ENCODE data around the gene METTL27. TPM values are rescaled to one million over a fixed set of nuclear protein-coding genes. Genes with fewer than 3 reads are reported as not detected.

The METTL27 gene
- total and polyA plus RNA-seq, 9 of the 15 experiments (the other 6 are each of a cell fraction or from before 2014, with no cell fraction given), result 0.08 to 0.82 (median 0.33) TPM; not detected in 4

DNA sequence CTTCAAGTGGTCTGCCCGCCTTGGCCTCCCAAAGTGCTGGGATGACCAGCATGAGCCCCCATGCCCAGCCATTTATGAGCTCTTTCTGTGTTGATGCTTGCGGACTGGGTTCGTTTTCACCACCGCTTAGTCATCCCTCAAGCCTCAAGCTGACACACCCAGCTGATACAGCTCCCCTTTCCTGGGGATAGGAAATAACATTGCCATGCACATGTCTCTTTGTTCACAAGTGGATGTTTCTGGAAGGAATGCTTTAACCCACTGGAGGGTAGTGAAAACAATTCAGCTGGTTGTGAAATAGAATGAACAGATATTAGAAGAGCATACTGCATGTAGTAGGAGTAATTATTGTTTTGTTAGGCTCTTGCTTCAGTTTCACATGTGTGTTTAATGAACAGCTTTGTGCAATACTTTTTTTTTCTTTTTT, 8.5 kb upstream of the METTL27 start (continued):
- TF ChIP-seq, protein P1, sequence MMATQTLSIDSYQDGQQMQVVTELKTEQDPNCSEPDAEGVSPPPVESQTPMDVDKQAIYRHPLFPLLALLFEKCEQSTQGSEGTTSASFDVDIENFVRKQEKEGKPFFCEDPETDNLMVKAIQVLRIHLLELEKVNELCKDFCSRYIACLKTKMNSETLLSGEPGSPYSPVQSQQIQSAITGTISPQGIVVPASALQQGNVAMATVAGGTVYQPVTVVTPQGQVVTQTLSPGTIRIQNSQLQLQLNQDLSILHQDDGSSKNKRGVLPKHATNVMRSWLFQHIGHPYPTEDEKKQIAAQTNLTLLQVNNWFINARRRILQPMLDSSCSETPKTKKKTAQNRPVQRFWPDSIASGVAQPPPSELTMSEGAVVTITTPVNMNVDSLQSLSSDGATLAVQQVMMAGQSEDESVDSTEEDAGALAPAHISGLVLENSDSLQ (IDR thresholded peaks at IDR 0.05), result peak; percentile 76
- TF ChIP-seq SMC3 (conservative IDR thresholded peaks at IDR 0.05; ENCODE audit: insufficient read depth, low read depth, low read length), result 0 out of 2 replicates have a peak, but pooled peaks have one; percentile 12
- TF ChIP-seq SP1 (CRISPR knock-in tag; IDR thresholded peaks at IDR 0.05), result no peak
- TF ChIP-seq GTF2F1 (IDR thresholded peaks at IDR 0.05; ENCODE audit: low read depth, low read length), result no peak
- 0 out of 4 replicates have a peak, but pooled peaks of 1 of the 2 experiments have one; percentile 40 for TF ChIP-seq SIN3A (IDR thresholded peaks at IDR 0.05; ENCODE audit: borderline replicate concordance in 2 of 2, control insufficient read depth in 1 of 2, low read depth in 2 of 2, low read length in 2 of 2)
- TF ChIP-seq MAZ (CRISPR knock-in tag; conservative IDR thresholded peaks at IDR 0.05 in 1 of 2, IDR thresholded peaks at IDR 0.05 in 1 of 2), result peak in 1 of 2 experiments; percentile 34; a peak in 1 of 4 replicates
- peak; percentile 17; the same call in 1 of the 2 replicates for TF ChIP-seq TEAD4 (IDR thresholded peaks at IDR 0.05; ENCODE audit: low read length)
- no peak for TF ChIP-seq TEAD4 (CRISPR knock-in tag; IDR thresholded peaks at IDR 0.05; ENCODE audit: borderline replicate concordance)
- TF ChIP-seq, protein P2, sequence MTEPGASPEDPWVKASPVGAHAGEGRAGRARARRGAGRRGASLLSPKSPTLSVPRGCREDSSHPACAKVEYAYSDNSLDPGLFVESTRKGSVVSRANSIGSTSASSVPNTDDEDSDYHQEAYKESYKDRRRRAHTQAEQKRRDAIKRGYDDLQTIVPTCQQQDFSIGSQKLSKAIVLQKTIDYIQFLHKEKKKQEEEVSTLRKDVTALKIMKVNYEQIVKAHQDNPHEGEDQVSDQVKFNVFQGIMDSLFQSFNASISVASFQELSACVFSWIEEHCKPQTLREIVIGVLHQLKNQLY (CRISPR knock-in tag; conservative IDR thresholded peaks at IDR 0.05), result no peak
- no peak for TF ChIP-seq DIDO1 (tag; IDR thresholded peaks at IDR 0.05; ENCODE audit: low read depth)
- TF ChIP-seq TAL1 (IDR thresholded peaks at IDR 0.05), result peak; percentile 13; the same call in 1 of the 2 replicates
- TF ChIP-seq NRF1 (conservative IDR thresholded peaks at IDR 0.05 in 1 of 2, IDR thresholded peaks at IDR 0.05 in 1 of 2), result peak; percentile 39 to 52; a peak in 2 of 4 replicates
- no peak for TF ChIP-seq ZNF212 (CRISPR knock-in tag; IDR thresholded peaks at IDR 0.05)
- TF ChIP-seq, protein P3, sequence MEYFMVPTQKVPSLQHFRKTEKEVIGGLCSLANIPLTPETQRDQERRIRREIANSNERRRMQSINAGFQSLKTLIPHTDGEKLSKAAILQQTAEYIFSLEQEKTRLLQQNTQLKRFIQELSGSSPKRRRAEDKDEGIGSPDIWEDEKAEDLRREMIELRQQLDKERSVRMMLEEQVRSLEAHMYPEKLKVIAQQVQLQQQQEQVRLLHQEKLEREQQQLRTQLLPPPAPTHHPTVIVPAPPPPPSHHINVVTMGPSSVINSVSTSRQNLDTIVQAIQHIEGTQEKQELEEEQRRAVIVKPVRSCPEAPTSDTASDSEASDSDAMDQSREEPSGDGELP (CRISPR knock-in tag; IDR thresholded peaks at IDR 0.05; ENCODE audit: borderline replicate concordance), result peak; percentile 87
- no peak for TF ChIP-seq ZNF561 (CRISPR knock-in tag; conservative IDR thresholded peaks at IDR 0.05)
- 0 out of 2 replicates have a peak, but pooled peaks have one; percentile 54 for TF ChIP-seq MXI1 (IDR thresholded peaks at IDR 0.05; ENCODE audit: low read depth, low read length)
- TF ChIP-seq ZNF165 (CRISPR knock-in tag; IDR thresholded peaks at IDR 0.05; ENCODE audit: borderline replicate concordance), result no peak
- TF ChIP-seq SAFB2 (IDR thresholded peaks at IDR 0.05; ENCODE audit: borderline replicate concordance, low read depth, low read length, severe bottlenecking), result no peak
- TF ChIP-seq ZNF253 (CRISPR knock-in tag; conservative IDR thresholded peaks at IDR 0.05), result no peak
- TF ChIP-seq POU5F1 (IDR thresholded peaks at IDR 0.05; ENCODE audit: borderline replicate concordance, low read depth, low read length, partially characterized antibody), result no peak
- TF ChIP-seq, protein P4, sequence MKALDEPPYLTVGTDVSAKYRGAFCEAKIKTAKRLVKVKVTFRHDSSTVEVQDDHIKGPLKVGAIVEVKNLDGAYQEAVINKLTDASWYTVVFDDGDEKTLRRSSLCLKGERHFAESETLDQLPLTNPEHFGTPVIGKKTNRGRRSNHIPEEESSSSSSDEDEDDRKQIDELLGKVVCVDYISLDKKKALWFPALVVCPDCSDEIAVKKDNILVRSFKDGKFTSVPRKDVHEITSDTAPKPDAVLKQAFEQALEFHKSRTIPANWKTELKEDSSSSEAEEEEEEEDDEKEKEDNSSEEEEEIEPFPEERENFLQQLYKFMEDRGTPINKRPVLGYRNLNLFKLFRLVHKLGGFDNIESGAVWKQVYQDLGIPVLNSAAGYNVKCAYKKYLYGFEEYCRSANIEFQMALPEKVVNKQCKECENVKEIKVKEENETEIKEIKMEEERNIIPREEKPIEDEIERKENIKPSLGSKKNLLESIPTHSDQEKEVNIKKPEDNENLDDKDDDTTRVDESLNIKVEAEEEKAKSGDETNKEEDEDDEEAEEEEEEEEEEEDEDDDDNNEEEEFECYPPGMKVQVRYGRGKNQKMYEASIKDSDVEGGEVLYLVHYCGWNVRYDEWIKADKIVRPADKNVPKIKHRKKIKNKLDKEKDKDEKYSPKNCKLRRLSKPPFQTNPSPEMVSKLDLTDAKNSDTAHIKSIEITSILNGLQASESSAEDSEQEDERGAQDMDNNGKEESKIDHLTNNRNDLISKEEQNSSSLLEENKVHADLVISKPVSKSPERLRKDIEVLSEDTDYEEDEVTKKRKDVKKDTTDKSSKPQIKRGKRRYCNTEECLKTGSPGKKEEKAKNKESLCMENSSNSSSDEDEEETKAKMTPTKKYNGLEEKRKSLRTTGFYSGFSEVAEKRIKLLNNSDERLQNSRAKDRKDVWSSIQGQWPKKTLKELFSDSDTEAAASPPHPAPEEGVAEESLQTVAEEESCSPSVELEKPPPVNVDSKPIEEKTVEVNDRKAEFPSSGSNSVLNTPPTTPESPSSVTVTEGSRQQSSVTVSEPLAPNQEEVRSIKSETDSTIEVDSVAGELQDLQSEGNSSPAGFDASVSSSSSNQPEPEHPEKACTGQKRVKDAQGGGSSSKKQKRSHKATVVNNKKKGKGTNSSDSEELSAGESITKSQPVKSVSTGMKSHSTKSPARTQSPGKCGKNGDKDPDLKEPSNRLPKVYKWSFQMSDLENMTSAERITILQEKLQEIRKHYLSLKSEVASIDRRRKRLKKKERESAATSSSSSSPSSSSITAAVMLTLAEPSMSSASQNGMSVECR (CRISPR knock-in tag; IDR thresholded peaks at IDR 0.05), result peak; percentile 48; the same call in 1 of the 2 replicates
